Hematopoietic multipotent progenitor cell treated with erythropoietin and hydrocortisone succinate and interleukin-3 and kit ligand, for 6 days (in vitro differentiated cells): ENCODE data around the gene CAMK1D.

Experiments
- DNase-seq: peaks from one replicate; pipeline ENCODE4 v3.0.0-alpha.2; 2015

The CAMK1D gene

DNA sequence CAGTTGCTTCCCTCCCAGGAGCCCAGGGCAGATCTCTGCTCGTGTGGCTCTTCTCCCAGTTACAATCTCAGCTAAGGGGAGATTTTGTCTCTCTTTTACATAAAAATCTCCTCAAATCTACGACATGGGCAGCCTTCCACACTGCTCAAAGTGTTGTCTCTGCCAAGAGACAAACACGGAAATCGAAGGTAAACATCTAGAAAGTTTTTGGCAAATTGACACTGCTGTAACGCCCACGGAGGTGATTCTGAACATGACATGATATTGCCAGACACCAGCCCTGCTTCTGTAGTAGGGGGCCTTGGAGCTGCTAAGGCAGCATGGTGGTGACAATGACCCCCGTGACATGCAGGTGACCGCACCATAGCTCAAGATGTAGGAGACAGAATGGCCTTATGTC is 523.8 kb downstream of the CAMK1D start:
- DNase-seq, result no peak

- DNase-seq, result no peak
Measured at GRCh38 chr10:12874501-12874900, 525.2 kb downstream of the CAMK1D start.

DNA sequence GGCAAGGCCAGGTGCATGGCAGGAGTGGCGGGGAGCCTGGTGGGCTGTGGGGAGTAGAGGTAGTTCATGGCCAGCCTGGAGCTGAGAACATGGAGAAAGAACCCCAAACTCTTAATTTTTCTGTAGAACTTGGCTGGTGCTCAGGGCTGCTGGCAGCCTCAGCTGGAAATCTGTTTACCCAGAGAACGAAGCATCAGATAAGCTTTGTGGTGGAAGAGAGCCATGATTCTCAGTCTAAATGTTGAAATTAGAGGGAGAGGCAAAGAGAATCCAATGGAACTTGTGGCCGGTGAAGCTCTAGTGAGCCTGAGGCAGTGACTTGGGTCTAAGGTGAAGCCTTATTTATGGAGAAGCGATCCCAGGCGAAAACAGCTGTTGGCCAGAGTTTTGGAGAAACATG is 525.8 kb downstream of the CAMK1D start:
- no peak for DNase-seq

- no peak for DNase-seq
Measured at GRCh38 chr10:12876266-12876665, 526.9 kb downstream of the CAMK1D start.

- no peak for DNase-seq
Measured at GRCh38 chr10:12877150-12877549, 527.8 kb downstream of the CAMK1D start.

DNA sequence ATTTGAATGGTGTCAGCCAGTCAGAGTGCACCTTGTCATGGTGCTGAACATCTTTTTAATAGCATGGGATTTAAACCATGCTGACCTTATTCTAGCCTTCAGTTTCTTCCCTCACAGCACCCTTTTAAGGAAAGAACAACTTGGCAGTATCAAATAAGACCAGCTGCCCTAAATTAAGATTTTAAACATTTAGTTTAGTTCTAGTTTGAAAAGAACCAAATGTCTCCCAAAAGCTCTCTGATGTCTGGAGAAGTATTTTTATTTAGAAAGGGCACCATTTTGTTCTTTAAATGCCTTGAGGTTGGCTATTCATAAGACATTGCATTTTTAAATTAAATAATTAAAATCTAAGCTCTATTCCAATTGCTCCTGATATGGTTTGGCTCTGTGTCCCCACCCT is 531.1 kb downstream of the CAMK1D start:
- no peak for DNase-seq

DNA sequence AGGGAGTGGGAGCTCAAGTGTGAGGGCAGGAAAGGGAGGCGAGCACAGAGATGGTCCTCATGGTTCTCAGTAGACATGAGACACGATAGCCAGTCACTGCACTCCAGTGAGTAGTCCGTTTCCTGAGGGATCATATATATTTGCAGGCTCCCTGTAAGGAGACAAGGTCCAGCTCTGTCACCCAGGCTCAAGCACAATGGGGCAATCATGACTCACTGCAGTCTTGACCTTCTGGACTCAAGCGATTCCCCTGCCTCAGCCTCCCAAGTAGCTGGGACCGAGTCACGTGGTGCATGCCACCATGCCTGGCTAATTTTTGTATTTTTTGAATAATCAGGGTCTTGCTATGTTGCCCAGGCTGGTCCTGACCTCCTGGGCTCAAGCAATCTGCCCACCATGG is 535.5 kb downstream of the CAMK1D start:
- DNase-seq, result no peak
